ENCODE measurements around the gene SCGN. TPM values are rescaled to one million over a fixed set of nuclear protein-coding genes. Genes with fewer than 3 reads are reported as not detected.

Gene SCGN
- polyA plus RNA-seq, 1 experiment, result not detected

GRCh38 chr6:25612666-25613065 is 39.3 kb upstream of the SCGN start:
- POLR2A ChIA-PET, result no interaction called here
- H3K27ac ChIP-seq (ENCODE audit: low read depth, low read length), result no peak overlapping the region
- CTCF ChIA-PET, result no interaction called here
- no peaks in the 10 kb centered on the region for H3K9me3 ChIP-seq (ENCODE audit: control insufficient read depth, insufficient read depth, low read length)
- no peak for DNase-seq (ENCODE audit: low read depth, low spot score)
- no peaks in the 10 kb centered on the region for H3K27me3 ChIP-seq (ENCODE audit: control insufficient read depth, insufficient read depth, low read length)
- TF ChIP-seq CTCF (IDR thresholded peaks at IDR 0.05; ENCODE audit: low read depth, low read length), result no peak
- no peak overlapping the region for H3K4me3 ChIP-seq (ENCODE audit: low read depth, low read length)

GRCh38 chr6:25613415-25613814 is 38.6 kb upstream of the SCGN start:
- no peak overlapping the region for H3K27ac ChIP-seq (ENCODE audit: low read depth, low read length)
- ChIA-PET CTCF (no interaction called here), POLR2A (no interaction called here)
- no peaks in the 10 kb centered on the region for H3K27me3 ChIP-seq (ENCODE audit: control insufficient read depth, insufficient read depth, low read length)
- no peak for TF ChIP-seq CTCF (IDR thresholded peaks at IDR 0.05; ENCODE audit: low read depth, low read length)
- H3K4me3 ChIP-seq (ENCODE audit: low read depth, low read length), result no peak overlapping the region
- no peak for DNase-seq (ENCODE audit: low read depth, low spot score)
- no peaks in the 10 kb centered on the region for H3K9me3 ChIP-seq (ENCODE audit: control insufficient read depth, insufficient read depth, low read length)

- Histone ChIP-seq H3K27ac (ENCODE audit: low read depth, low read length) (no peak overlapping the region), H3K4me3 (ENCODE audit: low read depth, low read length) (no peak overlapping the region), H3K27me3 (ENCODE audit: control insufficient read depth, insufficient read depth, low read length) (no peaks in the 10 kb centered on the region), H3K9me3 (ENCODE audit: control insufficient read depth, insufficient read depth, low read length) (no peaks in the 10 kb centered on the region)
- POLR2A ChIA-PET, result no interaction called here
- CTCF ChIA-PET, result no interaction called here
- TF ChIP-seq CTCF (IDR thresholded peaks at IDR 0.05; ENCODE audit: low read depth, low read length), result no peak
- DNase-seq (ENCODE audit: low read depth, low spot score), result no peak
Measured at GRCh38 chr6:25614052-25614451, 38.0 kb upstream of the SCGN start.

- ChIA-PET CTCF (interaction anchor here (1.2 kb wide), 1 partner anchor 1032 kb away, joined by 3 read pairs; no protein-coding TSS in a partner anchor), POLR2A (no interaction called here)
- Histone ChIP-seq H3K27ac (ENCODE audit: low read depth, low read length) (no peak overlapping the region), H3K9me3 (ENCODE audit: control insufficient read depth, insufficient read depth, low read length) (no peaks in the 10 kb centered on the region), H3K27me3 (ENCODE audit: control insufficient read depth, insufficient read depth, low read length) (no peaks in the 10 kb centered on the region), H3K4me3 (ENCODE audit: low read depth, low read length) (no peak overlapping the region)
- no peak for TF ChIP-seq CTCF (IDR thresholded peaks at IDR 0.05; ENCODE audit: low read depth, low read length)
- no peak for DNase-seq (ENCODE audit: low read depth, low spot score)
Measured at GRCh38 chr6:25615471-25615870, 36.5 kb upstream of the SCGN start.

- ChIA-PET CTCF (no interaction called here), POLR2A (no interaction called here)
- no peaks in the 10 kb centered on the region for H3K9me3 ChIP-seq (ENCODE audit: control insufficient read depth, insufficient read depth, low read length)
- H3K27me3 ChIP-seq (ENCODE audit: control insufficient read depth, insufficient read depth, low read length), result no peaks in the 10 kb centered on the region
- no peak for DNase-seq (ENCODE audit: low read depth, low spot score)
- H3K4me3 ChIP-seq (ENCODE audit: low read depth, low read length), result no peak overlapping the region
- no peak for TF ChIP-seq CTCF (IDR thresholded peaks at IDR 0.05; ENCODE audit: low read depth, low read length)
- H3K27ac ChIP-seq (ENCODE audit: low read depth, low read length), result no peak overlapping the region
Measured at GRCh38 chr6:25617997-25618396, 34.0 kb upstream of the SCGN start.

All from AG04450 (cell line).